ENCODE data around the gene GNG4. TPM values are rescaled to one million over a fixed set of nuclear protein-coding genes. Genes with fewer than 3 reads are reported as not detected.
"Not testable (repeated sequence)": the region's sequence is repeated elsewhere in the genome, so short reads cannot be mapped to it uniquely, and the experiment has no call there.

GNG4 gene
- total and polyA plus RNA-seq, 2 donors, result 2.3 to 3.9 TPM

- Histone ChIP-seq H3K4me1 (ENCODE audit: insufficient read depth) (no peaks in the 10 kb centered on the region), H3K36me3 (ENCODE audit: insufficient read depth) (no peaks in the 10 kb centered on the region), H3K4me3 (ENCODE audit: low read depth, low read length) (no peak overlapping the region), H3K27ac (ENCODE audit: low read depth) (no peak overlapping the region)
- no peak for DNase-seq (ENCODE audit: extremely low spot score)
- 50% methylated on average over 2 of the region's 2 CpGs for WGBS
These were observed 12.0 kb upstream of the GNG4 start for GRCh38 chr1:235661568-235661967.

GRCh38 chr1:235659186-235659771 lies 9.7 kb upstream of the GNG4 start:
- WGBS, result 90% methylated on average over 14 of the region's 14 CpGs
- DNase-seq (ENCODE audit: extremely low spot score), result no peak
- Histone ChIP-seq H3K27ac (ENCODE audit: low read depth) (no peak overlapping the region), H3K4me1 (ENCODE audit: insufficient read depth) (no peaks in the 10 kb centered on the region), H3K36me3 (ENCODE audit: insufficient read depth) (no peaks in the 10 kb centered on the region), H3K4me3 (ENCODE audit: low read depth, low read length) (no peak overlapping the region)

GRCh38 chr1:235657747-235658526 lies 8.4 kb upstream of the GNG4 start:
- no peak overlapping the region for H3K27ac ChIP-seq (ENCODE audit: low read depth)
- 63% methylated on average over 5 of the region's 5 CpGs for whole genome bisulfite sequencing
- no peak for DNase-seq (ENCODE audit: extremely low spot score)
- H3K4me1 ChIP-seq (ENCODE audit: insufficient read depth), result no peaks in the 10 kb centered on the region
- H3K4me3 ChIP-seq (ENCODE audit: low read depth, low read length), result no peak overlapping the region
- no peaks in the 10 kb centered on the region for H3K36me3 ChIP-seq (ENCODE audit: insufficient read depth)

- Histone ChIP-seq H3K4me1 (ENCODE audit: insufficient read depth) (no peaks in the 10 kb centered on the region), H3K27ac (ENCODE audit: low read depth) (no peak overlapping the region), H3K4me3 (ENCODE audit: low read depth, low read length) (no peak overlapping the region), H3K36me3 (ENCODE audit: insufficient read depth) (no peaks in the 10 kb centered on the region)
- no peak for DNase-seq (ENCODE audit: extremely low spot score)
- WGBS, result 81% methylated on average over 5 of the region's 5 CpGs
These were observed 7.7 kb upstream of the GNG4 start for GRCh38 chr1:235657269-235657668.

GRCh38 chr1:235652364-235652763 lies 2.8 kb upstream of the GNG4 start:
- WGBS, result 93% methylated on average over 11 of the region's 11 CpGs

GRCh38 chr1:235651170-235651806 lies 1.7 kb upstream of the GNG4 start:
- 41% methylated on average over 10 of the region's 10 CpGs for WGBS
- no peaks in the 10 kb centered on the region for H3K4me1 ChIP-seq (ENCODE audit: insufficient read depth)
- H3K4me3 ChIP-seq (ENCODE audit: low read depth, low read length), result no peak overlapping the region
- no peak overlapping the region for H3K27ac ChIP-seq (ENCODE audit: low read depth)
- H3K36me3 ChIP-seq (ENCODE audit: insufficient read depth), result no peaks in the 10 kb centered on the region
- no peak for DNase-seq (ENCODE audit: extremely low spot score)

More at GRCh38 chr1:235652364-235652763, 2.8 kb upstream of the GNG4 start:
- DNase-seq (ENCODE audit: extremely low spot score), result no peak
- Histone ChIP-seq H3K27ac (ENCODE audit: low read depth) (no peak overlapping the region), H3K4me3 (ENCODE audit: low read depth, low read length) (no peak overlapping the region), H3K4me1 (ENCODE audit: insufficient read depth) (no peaks in the 10 kb centered on the region), H3K36me3 (ENCODE audit: insufficient read depth) (no peaks in the 10 kb centered on the region)

- Histone ChIP-seq H3K27ac (ENCODE audit: low read depth) (no peak overlapping the region), H3K36me3 (ENCODE audit: insufficient read depth) (no peaks in the 10 kb centered on the region), H3K4me3 (ENCODE audit: low read depth, low read length) (peak overlapping the region; percentile 78), H3K4me1 (ENCODE audit: insufficient read depth) (no peaks in the 10 kb centered on the region)
- no peak for DNase-seq (ENCODE audit: extremely low spot score)
- 4% methylated on average over 71 of the region's 71 CpGs for WGBS
These were observed 971 bp upstream of the GNG4 start for GRCh38 chr1:235650341-235651169.

GRCh38 chr1:235648954-235649367 lies 623 bp downstream of the GNG4 start:
- under 1% methylated on average over 30 of the region's 30 CpGs for WGBS

GRCh38 chr1:235648407-235648907 lies 1.1 kb downstream of the GNG4 start:
- Histone ChIP-seq H3K27ac (ENCODE audit: low read depth) (no peak overlapping the region), H3K4me3 (ENCODE audit: low read depth, low read length) (no peak overlapping the region), H3K4me1 (ENCODE audit: insufficient read depth) (no peaks in the 10 kb centered on the region), H3K36me3 (ENCODE audit: insufficient read depth) (no peaks in the 10 kb centered on the region)
- WGBS, result 9% methylated on average over 31 of the region's 31 CpGs
- DNase-seq (ENCODE audit: extremely low spot score), result no peak

More at GRCh38 chr1:235648954-235649367, 623 bp downstream of the GNG4 start:
- peak overlapping the region; percentile 78 for H3K4me3 ChIP-seq (ENCODE audit: low read depth, low read length)
- no peak for DNase-seq (ENCODE audit: extremely low spot score)
- no peaks in the 10 kb centered on the region for H3K4me1 ChIP-seq (ENCODE audit: insufficient read depth)
- no peak overlapping the region for H3K27ac ChIP-seq (ENCODE audit: low read depth)
- no peaks in the 10 kb centered on the region for H3K36me3 ChIP-seq (ENCODE audit: insufficient read depth)

- 89% methylated on average over 12 of the region's 12 CpGs for WGBS
- H3K36me3 ChIP-seq (ENCODE audit: insufficient read depth); H3K27ac ChIP-seq (ENCODE audit: low read depth); H3K4me1 ChIP-seq (ENCODE audit: insufficient read depth); DNase-seq (ENCODE audit: extremely low spot score); H3K4me3 ChIP-seq (ENCODE audit: low read depth, low read length): not testable (repeated sequence)
These were observed 2.0 kb downstream of the GNG4 start for GRCh38 chr1:235647537-235647936.

GRCh38 chr1:235646463-235646862 lies 3.1 kb downstream of the GNG4 start:
- 89% methylated on average over 9 of the region's 9 CpGs for WGBS
- no peak for DNase-seq (ENCODE audit: extremely low spot score)
- H3K27ac ChIP-seq (ENCODE audit: low read depth), result no peak overlapping the region
- H3K36me3 ChIP-seq (ENCODE audit: insufficient read depth), result no peaks in the 10 kb centered on the region
- no peaks in the 10 kb centered on the region for H3K4me1 ChIP-seq (ENCODE audit: insufficient read depth)
- no peak overlapping the region for H3K4me3 ChIP-seq (ENCODE audit: low read depth, low read length)

- DNase-seq (ENCODE audit: extremely low spot score), result no peak
- 88% methylated on average over 13 of the region's 13 CpGs for WGBS
- Histone ChIP-seq H3K27ac (ENCODE audit: low read depth) (no peak overlapping the region), H3K36me3 (ENCODE audit: insufficient read depth) (no peaks in the 10 kb centered on the region), H3K4me1 (ENCODE audit: insufficient read depth) (no peaks in the 10 kb centered on the region), H3K4me3 (ENCODE audit: low read depth, low read length) (no peak overlapping the region)
These were observed 4.8 kb downstream of the GNG4 start for GRCh38 chr1:235644693-235645305.
